Neural cell (in vitro differentiated cells): Measurements from ENCODE around the gene PIP5K1B. TPM values are rescaled to one million over a fixed set of nuclear protein-coding genes. Genes with fewer than 3 reads are reported as not detected.

ENCODE experiments used
- H2AFZ ChIP-seq: fragments of 200-600, 300-800 bp; sonication (generic), shearing (Covaris generic); 2 replicates; pipeline ENCODE4 v1.6.0; 2014; ENCODE audit warnings: low read depth, mild to moderate bottlenecking, antibody characterized with exemption, low read length, moderate library complexity
- H3F3A ChIP-seq: fragments of 200-600 bp; shearing (Covaris generic); 2 replicates; pipeline ENCODE4 v1.6.1; 2016; ENCODE audit warnings: mild to moderate bottlenecking, moderate library complexity, mixed read lengths, antibody characterized with exemption, low read length; ENCODE audit not compliant: insufficient read depth, poor library complexity, severe bottlenecking
- H3K27ac ChIP-seq: fragments of 200-600, 300-800 bp; sonication (generic), shearing (Covaris generic); 2 replicates; pipeline ENCODE4 v1.5.1; 2014; ENCODE audit warnings: mild to moderate bottlenecking, low read length, moderate library complexity
- H3K27me3 ChIP-seq: fragments of 300-800, 200-600 bp; sonication (generic), shearing (Covaris generic); 2 replicates; pipeline ENCODE4 v1.6.0; 2014; ENCODE audit warnings: mild to moderate bottlenecking, low read depth, low read length, moderate library complexity; ENCODE audit not compliant: insufficient read depth
- H3K36me3 ChIP-seq: fragments of 300-800, 200-600 bp; sonication (generic), shearing (Covaris generic); 2 replicates; pipeline ENCODE4 v1.5.1; 2014; ENCODE audit warnings: mild to moderate bottlenecking, antibody characterized with exemption, low read length, moderate library complexity; ENCODE audit not compliant: insufficient read depth
- H3K4me2 ChIP-seq: fragments of 300-800, 200-600 bp; sonication (generic), shearing (Covaris generic); 2 replicates; pipeline ENCODE4 v1.6.0; 2014; ENCODE audit warnings: mild to moderate bottlenecking, low read length
- H3K4me3 ChIP-seq: fragments of 300-800, 200-600 bp; sonication (generic), shearing (Covaris generic); 2 replicates; pipeline ENCODE4 v1.5.1; 2014; ENCODE audit warnings: mild to moderate bottlenecking, low read length, moderate library complexity
- H3K79me2 ChIP-seq: fragments of 200-600 bp; shearing (Covaris generic); replicated peaks from 2 replicates; pipeline ENCODE4 v1.6.0; 2014; ENCODE audit warnings: mild to moderate bottlenecking, low read length, moderate library complexity; ENCODE audit not compliant: insufficient read depth
- H3K9ac ChIP-seq: fragments of 300-800, 200-600 bp; sonication (generic), shearing (Covaris generic); 2 replicates; pipeline ENCODE4 v1.6.1; 2016; ENCODE audit warnings: mild to moderate bottlenecking, low read length, mixed read lengths
- H3K9me2 ChIP-seq: fragments of 200-600 bp; shearing (Covaris generic); 2 replicates; pipeline ENCODE4 v1.6.1; 2016; ENCODE audit warnings: mild to moderate bottlenecking, low read length, mixed read lengths; ENCODE audit not compliant: insufficient read depth
- H3K9me3 ChIP-seq: fragments of 200-600, 300-800 bp; sonication (generic), shearing (Covaris generic); 2 replicates; pipeline ENCODE4 v1.6.1; 2016; ENCODE audit warnings: mild to moderate bottlenecking, mixed run types, low read length, moderate library complexity, mixed read lengths
- H4K20me1 ChIP-seq: fragments of 200-600 bp; shearing (Covaris generic); 2 replicates; pipeline ENCODE4 v1.6.1; 2016; ENCODE audit warnings: mild to moderate bottlenecking, mixed run types; ENCODE audit not compliant: insufficient read depth
- CTCF ChIP-seq: fragments of 450-650 bp; IDR thresholded peaks from 2 replicates; pipeline ENCODE4 v1.5.1; 2014; ENCODE audit warnings: antibody characterized with exemption, mild to moderate bottlenecking, moderate library complexity; ENCODE audit not compliant: poor library complexity, severe bottlenecking
- EP300 ChIP-seq: fragments of 450-650 bp; conservative IDR thresholded peaks from 2 replicates; pipeline ENCODE4 v1.6.1; 2014; ENCODE audit warnings: antibody characterized with exemption, mild to moderate bottlenecking, moderate library complexity; ENCODE audit not compliant: poor library complexity, severe bottlenecking
- EZH2 ChIP-seq: fragments of 200-600, 300-800 bp; shearing (Covaris generic), sonication (generic); IDR thresholded peaks from 2 replicates; pipeline ENCODE4 v1.6.1; 2014; ENCODE audit warnings: antibody characterized with exemption, low read length, borderline replicate concordance, mild to moderate bottlenecking; ENCODE audit not compliant: insufficient read depth, poor library complexity, severe bottlenecking
- MXI1 ChIP-seq: fragments of 450-650 bp; conservative IDR thresholded peaks from 2 replicates; pipeline ENCODE4 v1.6.1; 2014; ENCODE audit warnings: antibody characterized with exemption, mild to moderate bottlenecking; ENCODE audit not compliant: poor library complexity, severe bottlenecking
- POLR2AphosphoS5 ChIP-seq: IDR thresholded peaks from 2 replicates; pipeline ENCODE4 v1.6.1; 2012
- RAD21 ChIP-seq: fragments of 450-650 bp; conservative IDR thresholded peaks from 2 replicates; pipeline ENCODE4 v1.6.1; 2014; ENCODE audit warnings: antibody characterized with exemption, mild to moderate bottlenecking, moderate library complexity
- REST ChIP-seq: IDR thresholded peaks from 2 replicates; pipeline ENCODE4 v1.6.1; 2012; ENCODE audit warnings: borderline replicate concordance
- SMC3 ChIP-seq: fragments of 450-650 bp; conservative IDR thresholded peaks from 2 replicates; pipeline ENCODE4 v1.6.1; 2014; ENCODE audit warnings: antibody characterized with exemption, mild to moderate bottlenecking, moderate library complexity; ENCODE audit not compliant: poor library complexity
- TAF1 ChIP-seq: IDR thresholded peaks from 2 replicates; pipeline ENCODE4 v1.6.1; 2012; ENCODE audit warnings: low read depth
- polyA plus RNA-seq: library from polyadenylated mRNA; depleted of rRNA; stranded (reverse); fragments of >200 nt; gene quantifications from 2 replicates; pipeline ENCODE4 v1.2.3, GENCODE V29; 2014

The PIP5K1B gene
- polyA plus RNA-seq, 1 donor from 2014 or later = 1.5 TPM

DNA sequence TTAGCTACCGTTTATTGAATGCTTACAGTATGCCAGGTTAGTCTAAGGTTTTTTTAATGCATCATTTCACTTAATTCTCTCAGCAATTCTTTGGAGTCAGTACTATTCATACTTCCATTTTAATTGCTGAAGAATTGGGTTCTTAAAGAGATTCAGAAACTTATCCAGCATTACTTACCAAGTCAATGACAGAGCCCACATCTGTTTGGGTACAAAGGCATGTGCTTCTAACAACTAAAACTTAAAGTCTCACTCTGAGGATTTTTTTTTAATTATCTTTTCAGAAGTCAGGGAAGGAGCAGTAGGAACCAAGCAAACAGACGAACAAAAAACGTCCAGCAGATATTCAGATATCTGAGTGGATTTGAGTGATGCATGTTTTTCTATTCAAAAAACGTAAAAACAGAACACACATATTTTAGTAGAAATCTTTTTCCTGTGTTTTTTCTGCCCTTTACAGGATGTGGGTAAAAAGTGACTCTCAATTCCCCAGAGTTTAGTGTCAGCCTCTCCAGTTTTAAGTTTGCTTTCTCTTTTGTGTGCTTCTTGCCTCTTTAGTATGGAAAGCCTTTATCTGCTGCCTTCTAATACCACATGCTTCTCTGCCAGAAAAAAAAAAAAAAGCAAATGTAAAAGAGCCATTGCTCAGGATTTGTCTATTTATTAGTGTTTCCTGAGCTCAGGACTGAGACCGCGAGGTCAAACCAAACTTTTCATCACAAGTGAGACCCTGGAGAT, 190.9 kb downstream of the PIP5K1B start:
- no peaks in the 10 kb centered on the region for H3K9me3 ChIP-seq
- H3K79me2 ChIP-seq = no peaks in the 10 kb centered on the region
- no peak overlapping the region for H3K4me2 ChIP-seq
- no peaks in the 10 kb centered on the region for H3K36me3 ChIP-seq
- H3K9ac ChIP-seq = no peak overlapping the region
- H3K9me2 ChIP-seq = no peaks in the 10 kb centered on the region
- no peaks in the 10 kb centered on the region for H3F3A ChIP-seq
- H4K20me1 ChIP-seq = no peaks in the 10 kb centered on the region
- no peak overlapping the region for H3K4me3 ChIP-seq
- no peaks in the 10 kb centered on the region for H3K27me3 ChIP-seq
- H2AFZ ChIP-seq = no peak overlapping the region
- H3K27ac ChIP-seq = no peak overlapping the region
- TF ChIP-seq MXI1 = no peak
- no peak for TF ChIP-seq RAD21
- TF ChIP-seq EZH2 = no peak
- TF ChIP-seq TAF1 = no peak
- TF ChIP-seq CTCF = no peak
- TF ChIP-seq REST = no peak
- no peak for TF ChIP-seq SMC3
- TF ChIP-seq EP300 = no peak
- TF ChIP-seq POLR2AphosphoS5 = no peak

DNA sequence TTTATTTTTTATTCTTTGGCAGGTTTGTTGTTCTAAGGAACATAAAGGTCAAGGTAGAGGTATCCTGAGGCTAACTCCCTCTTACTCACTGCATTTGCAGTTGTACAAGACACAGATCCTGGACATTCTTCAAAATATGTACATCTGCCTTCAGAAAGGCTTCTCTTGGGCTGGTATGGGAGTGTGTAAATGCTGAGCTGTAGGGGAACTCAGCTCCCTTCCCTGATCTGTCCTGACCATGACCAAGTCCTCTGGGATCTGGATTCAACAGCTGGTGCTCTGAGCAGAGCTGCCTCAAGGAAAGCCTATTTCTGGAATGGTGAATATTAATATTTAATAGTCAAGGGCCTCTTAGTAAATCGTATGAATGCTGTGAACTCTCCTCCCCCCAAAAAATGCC, 191.4 kb downstream of the PIP5K1B start:
- Histone ChIP-seq H3K4me3 (no peak overlapping the region), H3K4me2 (no peak overlapping the region), H3F3A (no peaks in the 10 kb centered on the region), H3K9me2 (no peaks in the 10 kb centered on the region), H3K27ac (no peak overlapping the region), H3K9ac (no peak overlapping the region), H3K9me3 (no peaks in the 10 kb centered on the region), H3K79me2 (no peaks in the 10 kb centered on the region), H2AFZ (no peak overlapping the region), H4K20me1 (no peaks in the 10 kb centered on the region), H3K36me3 (no peaks in the 10 kb centered on the region), H3K27me3 (no peaks in the 10 kb centered on the region)
- TF ChIP-seq REST (no peak), EP300 (no peak), SMC3 (no peak), TAF1 (no peak), RAD21 (no peak), MXI1 (no peak), POLR2AphosphoS5 (no peak), CTCF (no peak), EZH2 (no peak)
